KMS-11 (cell line): ENCODE results near the gene CALR.
"Not testable (repeated sequence)": the region's sequence is repeated elsewhere in the genome, so short reads cannot be mapped to it uniquely, and the experiment has no call there.

Experiments
- H2AFZ ChIP-seq: fragments of 200-600 bp; sonication (generic); 2 replicates; pipeline ENCODE4 v1.6.1; 2016; ENCODE audit warnings: antibody characterized with exemption, mixed run types, low read depth
- H3K27ac ChIP-seq: fragments of 200-600 bp; sonication (generic); 2 replicates; pipeline ENCODE4 v1.6.1; 2016; ENCODE audit warnings: mild to moderate bottlenecking, mixed run types
- H3K27me3 ChIP-seq: fragments of 200-600 bp; sonication (generic); 2 replicates; pipeline ENCODE4 v1.6.1; 2017; ENCODE audit warnings: mild to moderate bottlenecking, low read depth, mixed run types, moderate library complexity; ENCODE audit not compliant: insufficient read depth
- H3K36me3 ChIP-seq: fragments of 200-600 bp; sonication (generic); 2 replicates; pipeline ENCODE4 v1.6.1; 2017; ENCODE audit warnings: mild to moderate bottlenecking, mixed run types; ENCODE audit not compliant: insufficient read depth
- H3K4me1 ChIP-seq: fragments of 200-600 bp; sonication (generic); 2 replicates; pipeline ENCODE4 v1.6.1; 2016; ENCODE audit warnings: mild to moderate bottlenecking, low read depth, mixed run types; ENCODE audit not compliant: poor library complexity, severe bottlenecking
- H3K4me2 ChIP-seq: fragments of 200-600 bp; sonication (generic); 2 replicates; pipeline ENCODE4 v1.7.0; 2016; ENCODE audit warnings: mild to moderate bottlenecking, mixed run types
- H3K4me3 ChIP-seq: fragments of 200-600 bp; sonication (generic); IDR thresholded peaks from 2 replicates; pipeline ENCODE4 v1.6.1; 2017; ENCODE audit warnings: low read depth, low read length, mixed read lengths; ENCODE audit not compliant: insufficient read depth
- H3K79me2 ChIP-seq: fragments of 200-600 bp; sonication (generic); 2 replicates; pipeline ENCODE4 v1.6.1; 2016; ENCODE audit warnings: low read depth, mixed run types; ENCODE audit not compliant: insufficient read depth
- H3K9ac ChIP-seq: fragments of 200-600 bp; sonication (generic); 2 replicates; pipeline ENCODE4 v1.6.1; 2016; ENCODE audit warnings: mild to moderate bottlenecking, mixed run types
- H4K20me1 ChIP-seq: fragments of 200-600 bp; sonication (generic); 2 replicates; pipeline ENCODE4 v1.6.1; 2016; ENCODE audit warnings: mild to moderate bottlenecking, mixed run types; ENCODE audit not compliant: insufficient read depth
- CTCF ChIP-seq: fragments of 200-600 bp; sonication (generic); conservative IDR thresholded peaks from 2 replicates; pipeline ENCODE4 v1.6.1; 2017; ENCODE audit warnings: low read depth, mild to moderate bottlenecking, antibody characterized with exemption, low read length, moderate library complexity, mixed read lengths

Gene CALR

DNA sequence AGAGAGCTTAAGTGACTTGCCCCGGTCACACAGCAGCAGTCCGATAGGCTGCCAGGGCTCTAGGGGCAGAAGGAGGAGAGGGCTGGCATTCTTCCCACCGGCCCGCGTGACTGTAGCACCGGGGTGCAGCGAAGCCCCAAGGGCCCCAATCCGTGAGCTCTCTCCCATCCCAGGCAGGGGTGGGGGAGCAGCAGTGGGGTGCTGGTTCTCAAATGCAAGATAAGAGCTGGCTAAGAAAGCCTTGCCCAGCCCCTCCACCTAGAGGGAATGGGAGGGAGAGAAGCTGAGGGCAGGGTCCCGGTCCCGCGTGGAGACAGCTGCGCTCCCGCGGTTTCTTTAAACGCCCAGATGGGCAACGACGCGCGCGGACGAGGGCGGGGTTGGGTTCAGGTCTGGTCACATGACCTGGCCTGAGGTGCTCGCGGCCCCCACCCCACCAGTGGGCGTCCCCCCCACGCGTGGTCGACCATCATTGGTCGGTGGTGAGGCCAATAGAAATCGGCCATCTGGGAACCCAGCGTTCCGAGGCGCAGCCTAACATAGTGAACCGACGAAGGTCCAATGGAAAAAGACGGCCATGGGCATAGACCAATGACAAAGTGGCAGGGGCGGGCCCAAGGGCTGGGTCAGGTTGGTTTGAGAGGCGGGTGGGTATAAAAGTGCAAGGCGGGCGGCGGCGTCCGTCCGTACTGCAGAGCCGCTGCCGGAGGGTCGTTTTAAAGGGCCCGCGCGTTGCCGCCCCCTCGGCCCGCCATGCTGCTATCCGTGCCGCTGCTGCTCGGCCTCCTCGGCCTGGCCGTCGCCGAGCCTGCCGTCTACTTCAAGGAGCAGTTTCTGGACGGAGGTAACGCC is at the start of gene CALR:
Gene CALR, plus strand, starts transcription at position 683 of the 852 bp plus-strand sequence. Its CDS starts 71 bp downstream, at position 754.
- no peak for TF ChIP-seq CTCF
- Histone ChIP-seq H3K4me1 (peaks cover 60% of the 10 kb centered on the region), H3K4me2 (peak within 1 kb of the TSS; percentile 96), H2AFZ (peak within 1 kb of the TSS; percentile 58), H3K27me3 (no peaks in the 10 kb centered on the region), H4K20me1 (peaks cover 11% of the 10 kb centered on the region), H3K79me2 (peaks cover 42% of the 10 kb centered on the region), H3K36me3 (peaks cover 30% of the 10 kb centered on the region), H3K9ac (peak within 1 kb of the TSS; percentile 97), H3K27ac (peak within 1 kb of the TSS; percentile 83), H3K4me3 (peak within 1 kb of the TSS; percentile 56)

- H3K4me1 ChIP-seq, result peaks cover 18% of the 10 kb centered on the region
- not testable (repeated sequence) for H3K9ac ChIP-seq, H3K27me3 ChIP-seq, H3K27ac ChIP-seq, H3K79me2 ChIP-seq, H3K4me3 ChIP-seq, H3K36me3 ChIP-seq, H4K20me1 ChIP-seq
- H3K4me2 ChIP-seq, result peak overlapping the region; percentile 27; the same call in 1 of the 2 replicates
- peak overlapping the region; percentile 39; the same call in 1 of the 2 replicates for H2AFZ ChIP-seq
Observed at GRCh38 chr19:12890299-12890786, 48.1 kb upstream of the CALR start.

- no peaks in the 10 kb centered on the region for H4K20me1 ChIP-seq
- peaks cover 7% of the 10 kb centered on the region; the same call in 1 of the 2 replicates for H3K79me2 ChIP-seq
- H3K36me3 ChIP-seq, result no peaks in the 10 kb centered on the region
- H3K27me3 ChIP-seq, result no peaks in the 10 kb centered on the region
- peak within 1 kb of the TSS; percentile 39; the same call in 1 of the 2 replicates for H2AFZ ChIP-seq
- peak within 1 kb of the TSS; percentile 42; the same call in 1 of the 2 replicates for H3K27ac ChIP-seq
- peak within 1 kb of the TSS; percentile 58; the same call in 1 of the 2 replicates for H3K9ac ChIP-seq
- H3K4me1 ChIP-seq, result peaks cover 18% of the 10 kb centered on the region
- no peak within 1 kb of the TSS for H3K4me3 ChIP-seq
- H3K4me2 ChIP-seq, result peak within 1 kb of the TSS; percentile 89
- TF ChIP-seq CTCF, result no peak
Observed at GRCh38 chr19:12890787-12891552, 47.4 kb upstream of the CALR start, which contains the start of gene GCDH. GCDH (plus strand) TSS chr19:12891160; CDS start chr19:12891305, 145 bp downstream.

DNA sequence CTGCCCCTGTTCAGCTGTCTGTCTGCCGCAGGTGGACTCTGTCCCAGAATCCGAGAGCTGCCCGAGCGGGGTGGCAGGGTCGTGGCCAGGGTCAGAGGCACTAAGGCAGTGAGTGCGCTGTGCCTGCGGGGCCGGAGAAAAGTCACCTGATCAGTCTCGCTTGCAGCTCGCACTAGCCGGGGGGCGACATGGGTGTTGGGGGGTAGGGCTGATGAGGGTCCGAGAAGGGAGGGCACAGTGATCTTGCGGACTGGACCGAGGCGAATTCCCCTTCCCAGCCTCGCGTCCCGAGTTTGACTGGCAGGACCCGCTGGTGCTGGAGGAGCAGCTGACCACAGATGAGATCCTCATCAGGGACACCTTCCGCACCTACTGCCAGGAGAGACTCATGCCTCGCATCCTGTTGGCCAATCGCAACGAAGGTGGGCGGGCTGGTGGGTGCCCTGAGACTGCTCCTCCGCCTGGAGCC is 46.8 kb upstream of the CALR start:
- Histone ChIP-seq H2AFZ (peak overlapping the region; percentile 39; the same call in 1 of the 2 replicates), H3K9ac (peak overlapping the region; percentile 58; the same call in 1 of the 2 replicates), H3K79me2 (peaks cover 7% of the 10 kb centered on the region; the same call in 1 of the 2 replicates), H3K4me3 (no peak overlapping the region), H3K36me3 (no peaks in the 10 kb centered on the region), H3K4me2 (peak overlapping the region; percentile 89), H3K27me3 (no peaks in the 10 kb centered on the region), H4K20me1 (no peaks in the 10 kb centered on the region), H3K27ac (peak overlapping the region; percentile 42; the same call in 1 of the 2 replicates), H3K4me1 (peaks cover 18% of the 10 kb centered on the region)
- TF ChIP-seq CTCF, result no peak
